Left ventricle myocardium inferior (tissue), 1 donor: ENCODE data around the gene SETD3. TPM values are rescaled to one million over a fixed set of nuclear protein-coding genes. Genes with fewer than 3 reads are reported as not detected.

Experiments
- DNase-seq: peaks from one replicate; pipeline ENCODE4 v3.0.0-alpha.2; 2020
- H3K27ac ChIP-seq: fragments of 200-600 bp; replicated peaks from 2 replicates; pipeline ENCODE4 v1.8.0; 2021
- H3K27me3 ChIP-seq: fragments of 200-600 bp; 2 replicates; pipeline ENCODE4 v1.8.0; 2021; ENCODE audit warnings: low read depth
- H3K36me3 ChIP-seq: fragments of 200-600 bp; 2 replicates; pipeline ENCODE4 v1.8.0; 2021
- H3K4me1 ChIP-seq: fragments of 200-600 bp; 2 replicates; pipeline ENCODE4 v1.8.0; 2021
- H3K4me3 ChIP-seq: fragments of 200-600 bp; 2 replicates; pipeline ENCODE4 v1.8.0; 2021; ENCODE audit warnings: mild to moderate bottlenecking, moderate library complexity
- H3K9me3 ChIP-seq: fragments of 200-600 bp; replicated peaks from 2 replicates; pipeline ENCODE4 v1.8.0; 2021
- CTCF ChIP-seq: fragments of 200-600 bp; IDR thresholded peaks from 2 replicates; pipeline ENCODE4 v1.8.0; 2021; ENCODE audit warnings: antibody characterized with exemption, mild to moderate bottlenecking, borderline replicate concordance
- intact Hi-C: fragments of 100-400 bp; cut with micrococcal nuclease; formaldehyde crosslinking; loops from one replicate; pipeline ENCODE4 v1.11.0; 2022
- total RNA-seq: library from RNA; stranded (reverse); fragmentation: NEBNext Ultra II Directional; extraction: Animal tissue kit (Norgen Biotek cat#: 25700); gene quantifications from one replicate; pipeline ENCODE4 v1.2.1, GENCODE V29; 2021
- donor health status: DM: no; HTN: yes; CAD: no; lungs with severe emphysema.

The SETD3 gene
- total RNA-seq, 1 donor from 2014 or later = 101 TPM

GRCh38 chr14:99357151-99357915, 123.3 kb downstream of the SETD3 start:
- no peak for TF ChIP-seq CTCF
- H3K27ac ChIP-seq = no peak overlapping the region
- H3K36me3 ChIP-seq = no peaks in the 10 kb centered on the region
- H3K27me3 ChIP-seq = peaks cover 14% of the 10 kb centered on the region
- H3K4me1 ChIP-seq = no peaks in the 10 kb centered on the region
- no peaks in the 10 kb centered on the region for H3K9me3 ChIP-seq
- H3K4me3 ChIP-seq = no peak overlapping the region
- intact Hi-C loops = no loop called here
- DNase-seq = no peak

GRCh38 chr14:99356031-99356608, 124.5 kb downstream of the SETD3 start:
- no peak overlapping the region for H3K4me3 ChIP-seq
- no peaks in the 10 kb centered on the region for H3K9me3 ChIP-seq
- peaks cover 20% of the 10 kb centered on the region for H3K27me3 ChIP-seq
- intact Hi-C loops = no loop called here
- no peak for DNase-seq
- H3K27ac ChIP-seq = no peak overlapping the region
- no peaks in the 10 kb centered on the region for H3K36me3 ChIP-seq
- no peak for TF ChIP-seq CTCF
- no peaks in the 10 kb centered on the region for H3K4me1 ChIP-seq

- H3K27me3 ChIP-seq = peaks cover 25% of the 10 kb centered on the region
Observed at GRCh38 chr14:99354166-99354875, 126.3 kb downstream of the SETD3 start.

GRCh38 chr14:99352688-99353280, 127.9 kb downstream of the SETD3 start:
- H3K4me3 ChIP-seq = no peak overlapping the region
- H3K27me3 ChIP-seq = peaks cover 25% of the 10 kb centered on the region
- no peak for TF ChIP-seq CTCF
- intact Hi-C loops = no loop called here
- H3K27ac ChIP-seq = no peak overlapping the region
- DNase-seq = no peak
- no peaks in the 10 kb centered on the region for H3K4me1 ChIP-seq
- H3K36me3 ChIP-seq = no peaks in the 10 kb centered on the region
- H3K9me3 ChIP-seq = no peaks in the 10 kb centered on the region

More at GRCh38 chr14:99354166-99354875, 126.3 kb downstream of the SETD3 start:
- Histone ChIP-seq H3K27ac (no peak overlapping the region), H3K36me3 (no peaks in the 10 kb centered on the region), H3K4me1 (no peaks in the 10 kb centered on the region), H3K9me3 (no peaks in the 10 kb centered on the region), H3K4me3 (no peak overlapping the region)
- no peak for TF ChIP-seq CTCF
- no peak for DNase-seq
- intact Hi-C loops = no loop called here

GRCh38 chr14:99351166-99352007, 129.3 kb downstream of the SETD3 start:
- no peak for TF ChIP-seq CTCF
- DNase-seq = no peak

More at GRCh38 chr14:99351166-99352007, 129.3 kb downstream of the SETD3 start:
- Histone ChIP-seq H3K4me3 (no peak overlapping the region), H3K4me1 (no peaks in the 10 kb centered on the region), H3K27me3 (peaks cover 25% of the 10 kb centered on the region), H3K9me3 (no peaks in the 10 kb centered on the region), H3K36me3 (no peaks in the 10 kb centered on the region), H3K27ac (no peak overlapping the region)
- intact Hi-C loops = no loop called here
